HUES64 (cell line): ENCODE data around the gene OR10Z1. TPM values are rescaled to one million over a fixed set of nuclear protein-coding genes. Genes with fewer than 3 reads are reported as not detected.

Source experiments
- H3K27ac ChIP-seq: 2 replicates; pipeline ENCODE4 v1.7.0; 2013; ENCODE audit warnings: low read depth, low read length, inconsistent platforms
- H3K27me3 ChIP-seq: 2 replicates; pipeline ENCODE4 v1.6.1; 2013; ENCODE audit warnings: mild to moderate bottlenecking, low read length; ENCODE audit not compliant: insufficient read depth
- H3K36me3 ChIP-seq: 2 replicates; pipeline ENCODE4 v1.6.1; 2013; ENCODE audit warnings: mild to moderate bottlenecking, low read length; ENCODE audit not compliant: insufficient read depth
- H3K4me1 ChIP-seq: 2 replicates; pipeline ENCODE4 v1.6.1; 2013; ENCODE audit warnings: mild to moderate bottlenecking, low read length, moderate library complexity; ENCODE audit not compliant: insufficient read depth
- H3K4me3 ChIP-seq: 2 replicates; pipeline ENCODE4 v1.5.1; 2013; ENCODE audit warnings: mild to moderate bottlenecking, low read length, moderate library complexity
- H3K9ac ChIP-seq: 2 replicates; pipeline ENCODE4 v1.6.1; 2013; ENCODE audit warnings: mild to moderate bottlenecking, low read depth, low read length
- H3K9me3 ChIP-seq: 2 replicates; pipeline ENCODE4 v1.6.1; 2013; ENCODE audit warnings: low read depth, low read length; ENCODE audit not compliant: insufficient read depth
- WGBS: fragments of 150-250, 120-280 bp; methylation state at CpG from one replicate; pipeline ENCODE4 v1.1.7; 2013; ENCODE audit warnings: missing lambda C conversion rate; 5-methylcytosine and 5-hydroxymethylcytosine counted together
- polyA plus RNA-seq, 2 experiments: library from polyadenylated mRNA; stranded (reverse); fragments of 50-300 nt; gene quantifications; one replicate each; pipeline ENCODE4 v1.2.3, GENCODE V29; 2013

The OR10Z1 gene
- polyA plus RNA-seq (2013, experiment 1 of 2) = not detected
- not detected for polyA plus RNA-seq (2013, experiment 2 of 2)

- Histone ChIP-seq H3K27ac (no peak within 1 kb of the TSS), H3K9me3 (no peaks in the 10 kb centered on the region), H3K9ac (no peak within 1 kb of the TSS), H3K4me3 (no peak within 1 kb of the TSS), H3K36me3 (no peaks in the 10 kb centered on the region), H3K27me3 (no peaks in the 10 kb centered on the region), H3K4me1 (no peaks in the 10 kb centered on the region; the same call in 1 of the 2 replicates)
- 94% methylated on average over 1 of the region's 1 CpG for WGBS
Observed at GRCh38 chr1:158604968-158605367, at the start of gene OR10Z1. Gene OR10Z1, plus strand, starts transcription at chr1:158605268. Its CDS starts 1,171 bp downstream, at chr1:158606439.

- Histone ChIP-seq H3K9ac (no peak overlapping the region), H3K4me1 (no peaks in the 10 kb centered on the region), H3K27ac (no peak overlapping the region), H3K36me3 (no peaks in the 10 kb centered on the region), H3K4me3 (no peak overlapping the region), H3K9me3 (no peaks in the 10 kb centered on the region), H3K27me3 (no peaks in the 10 kb centered on the region)
- WGBS = 85% methylated on average over 1 of the region's 1 CpG
Observed at GRCh38 chr1:158559696-158560095, 45.4 kb upstream of the OR10Z1 start.

- Histone ChIP-seq H3K36me3 (no peaks in the 10 kb centered on the region), H3K4me1 (no peaks in the 10 kb centered on the region), H3K9me3 (no peaks in the 10 kb centered on the region), H3K9ac (no peak overlapping the region), H3K27me3 (no peaks in the 10 kb centered on the region), H3K27ac (no peak overlapping the region), H3K4me3 (no peak overlapping the region)
- no CpG with 5 or more reads among the region's 2 CpGs for WGBS
Observed at GRCh38 chr1:158563853-158564252, 41.2 kb upstream of the OR10Z1 start.

- no peak overlapping the region for H3K4me3 ChIP-seq
- no peaks in the 10 kb centered on the region for H3K36me3 ChIP-seq
- H3K9ac ChIP-seq = no peak overlapping the region
- WGBS = 98% methylated on average over 2 of the region's 2 CpGs
- H3K27ac ChIP-seq = no peak overlapping the region
- no peaks in the 10 kb centered on the region for H3K9me3 ChIP-seq
- no peaks in the 10 kb centered on the region for H3K4me1 ChIP-seq
- H3K27me3 ChIP-seq = no peaks in the 10 kb centered on the region
Observed at GRCh38 chr1:158564608-158565007, 40.5 kb upstream of the OR10Z1 start.

- Histone ChIP-seq H3K36me3 (no peaks in the 10 kb centered on the region), H3K9ac (no peak within 1 kb of the TSS), H3K27me3 (no peaks in the 10 kb centered on the region), H3K4me3 (no peak within 1 kb of the TSS), H3K9me3 (no peaks in the 10 kb centered on the region), H3K27ac (no peak within 1 kb of the TSS), H3K4me1 (no peaks in the 10 kb centered on the region)
- 86% methylated on average over 3 of the region's 3 CpGs for WGBS
Observed at GRCh38 chr1:158570480-158570879, 34.6 kb upstream of the OR10Z1 start, which contains the start of gene OR6P1. Gene OR6P1, minus strand, starts transcription at chr1:158570580. Its CDS starts 6,976 bp downstream, at chr1:158563604.

GRCh38 chr1:158572226-158572625 is 32.8 kb upstream of the OR10Z1 start:
- H3K4me1 ChIP-seq = no peaks in the 10 kb centered on the region
- no peak overlapping the region for H3K9ac ChIP-seq
- no peaks in the 10 kb centered on the region for H3K36me3 ChIP-seq
- WGBS = 93% methylated on average over 1 of the region's 1 CpG
- H3K4me3 ChIP-seq = no peak overlapping the region
- no peak overlapping the region for H3K27ac ChIP-seq
- no peaks in the 10 kb centered on the region for H3K27me3 ChIP-seq
- H3K9me3 ChIP-seq = no peaks in the 10 kb centered on the region

GRCh38 chr1:158577561-158577960 is 27.5 kb upstream of the OR10Z1 start:
- Histone ChIP-seq H3K27ac (no peak overlapping the region), H3K9me3 (no peaks in the 10 kb centered on the region), H3K27me3 (no peaks in the 10 kb centered on the region), H3K36me3 (no peaks in the 10 kb centered on the region), H3K9ac (no peak overlapping the region), H3K4me3 (no peak overlapping the region), H3K4me1 (no peaks in the 10 kb centered on the region)
- WGBS = 98% methylated on average over 3 of the region's 3 CpGs

GRCh38 chr1:158579733-158580132 is 25.3 kb upstream of the OR10Z1 start, which contains the start of gene OR10X1:
Gene OR10X1, minus strand, starts transcription at chr1:158579899. Its CDS starts 0 bp downstream, at chr1:158579899.
- no peak within 1 kb of the TSS for H3K27ac ChIP-seq
- H3K27me3 ChIP-seq = no peaks in the 10 kb centered on the region
- H3K4me1 ChIP-seq = no peaks in the 10 kb centered on the region
- 100% methylated on average over 1 of the region's 1 CpG for WGBS
- no peaks in the 10 kb centered on the region for H3K36me3 ChIP-seq
- no peaks in the 10 kb centered on the region for H3K9me3 ChIP-seq
- no peak within 1 kb of the TSS for H3K9ac ChIP-seq
- H3K4me3 ChIP-seq = no peak within 1 kb of the TSS

- 85% methylated on average over 1 of the region's 4 CpGs for WGBS
- Histone ChIP-seq H3K27ac (no peak overlapping the region), H3K4me1 (no peaks in the 10 kb centered on the region), H3K27me3 (no peaks in the 10 kb centered on the region), H3K4me3 (no peak overlapping the region), H3K9ac (no peak overlapping the region), H3K36me3 (no peaks in the 10 kb centered on the region), H3K9me3 (peaks cover 24% of the 10 kb centered on the region)
Observed at GRCh38 chr1:158583962-158584361, 21.1 kb upstream of the OR10Z1 start.

- H3K27me3 ChIP-seq = no peaks in the 10 kb centered on the region
- WGBS = 98% methylated on average over 1 of the region's 1 CpG
- H3K4me1 ChIP-seq = no peaks in the 10 kb centered on the region
- H3K9ac ChIP-seq = no peak overlapping the region
- no peak overlapping the region for H3K4me3 ChIP-seq
- peaks cover 24% of the 10 kb centered on the region for H3K9me3 ChIP-seq
- no peak overlapping the region for H3K27ac ChIP-seq
- no peaks in the 10 kb centered on the region for H3K36me3 ChIP-seq
Observed at GRCh38 chr1:158586942-158587341, 18.1 kb upstream of the OR10Z1 start.

GRCh38 chr1:158600735-158601134 is 4.3 kb upstream of the OR10Z1 start:
- WGBS = no CpG with 5 or more reads among the region's 2 CpGs
- Histone ChIP-seq H3K9ac (no peak overlapping the region), H3K27me3 (no peaks in the 10 kb centered on the region), H3K27ac (no peak overlapping the region), H3K4me3 (no peak overlapping the region), H3K9me3 (peaks cover 4% of the 10 kb centered on the region; the same call in 1 of the 2 replicates), H3K36me3 (no peaks in the 10 kb centered on the region), H3K4me1 (no peaks in the 10 kb centered on the region)

GRCh38 chr1:158607296-158607695 is 2.2 kb downstream of the OR10Z1 start:
- no peaks in the 10 kb centered on the region for H3K9me3 ChIP-seq
- H3K27me3 ChIP-seq = no peaks in the 10 kb centered on the region
- H3K4me1 ChIP-seq = no peaks in the 10 kb centered on the region; the same call in 1 of the 2 replicates
- H3K36me3 ChIP-seq = no peaks in the 10 kb centered on the region
- no peak overlapping the region for H3K27ac ChIP-seq
- H3K4me3 ChIP-seq = no peak overlapping the region
- WGBS = 93% methylated on average over 1 of the region's 1 CpG
- H3K9ac ChIP-seq = no peak overlapping the region
